Skin epidermis (tissue), 12 donors: Measurements from ENCODE around the gene ARHGEF10L.
A peak's percentile ranks its signal among the peaks of the same experiment; 100 is the strongest.

Source experiments
- H3K27ac ChIP-seq, 21 experiments: fragments of 200-600 bp; sonication (generic) in 11 of 21; one replicate each; pipeline ENCODE4 v1.5.0; 2020; ENCODE audit warnings: mild to moderate bottlenecking in 3 of 21, inconsistent platforms in 2 of 21, moderate library complexity in 2 of 21
- H3K4me3 ChIP-seq, 7 experiments: fragments of 200-600 bp; sonication (generic) in 2 of 7; one replicate each; pipeline ENCODE4 v1.5.0; 2020; ENCODE audit warnings: inconsistent platforms in 2 of 7, mild to moderate bottlenecking in 2 of 7, moderate library complexity in 1 of 7

The ARHGEF10L gene

GRCh38 chr1:17600321-17600720 is 60.8 kb downstream of the ARHGEF10L start:
- Histone ChIP-seq H3K4me3 (no peak overlapping the region), H3K27ac (no peak overlapping the region)

- Histone ChIP-seq H3K27ac (peak overlapping the region in 1 of 21 experiments; percentile 19), H3K4me3 (no peak overlapping the region)
These were observed 62.3 kb downstream of the ARHGEF10L start for GRCh38 chr1:17601643-17602382.

DNA sequence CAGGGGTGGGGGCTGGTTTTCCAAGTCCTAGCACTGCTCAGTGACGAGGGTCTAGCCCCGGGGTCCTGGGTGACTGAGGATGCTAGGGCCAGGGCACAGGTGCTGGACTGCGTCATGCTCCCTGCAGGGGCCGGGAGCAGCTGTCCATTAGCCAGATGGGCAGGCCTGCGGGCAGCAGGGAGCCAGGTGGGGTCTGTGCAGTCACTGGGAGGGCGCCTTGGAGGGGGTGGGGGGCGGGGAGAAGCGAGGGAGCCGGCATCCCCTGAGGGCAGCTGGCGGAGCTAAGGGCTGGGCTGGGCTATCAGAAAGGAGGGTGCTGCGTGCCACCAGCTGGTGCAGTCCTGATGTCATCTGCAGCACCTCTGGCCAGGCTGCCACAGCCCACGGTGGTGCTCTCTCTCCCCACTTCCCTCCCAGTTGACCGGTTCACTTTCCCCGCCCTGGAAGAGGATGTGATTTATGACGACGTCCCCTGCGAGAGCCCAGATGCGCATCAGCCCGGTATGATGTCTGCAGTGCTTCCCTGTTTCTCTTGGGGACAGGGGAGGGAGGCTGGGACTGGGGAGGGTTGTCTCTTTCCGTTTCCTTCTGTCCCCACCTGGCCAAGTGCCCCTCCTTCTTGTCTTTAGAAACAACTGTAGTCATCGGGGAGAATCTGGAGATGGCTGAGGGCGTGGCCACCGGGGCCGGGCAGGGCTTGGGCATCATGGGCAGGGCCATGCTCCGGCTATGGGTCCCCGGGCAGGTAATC is 63.8 kb downstream of the ARHGEF10L start:
- Histone ChIP-seq H3K4me3 (no peak overlapping the region), H3K27ac (peak overlapping the region in 4 of 21 experiments; percentile 19 to 57 (median 43))

- H3K27ac ChIP-seq: peak overlapping the region in 2 of 21 experiments; percentile 26 to 38
- no peak overlapping the region for H3K4me3 ChIP-seq
These were observed 66.3 kb downstream of the ARHGEF10L start for GRCh38 chr1:17605582-17606344.

- H3K4me3 ChIP-seq: no peak overlapping the region
- peak overlapping the region in 1 of 21 experiments; percentile 14 for H3K27ac ChIP-seq
These were observed 67.4 kb downstream of the ARHGEF10L start for GRCh38 chr1:17606826-17607440.

GRCh38 chr1:17607644-17608581 is 68.4 kb downstream of the ARHGEF10L start:
- H3K27ac ChIP-seq: no peak overlapping the region
- H3K4me3 ChIP-seq: no peak overlapping the region

DNA sequence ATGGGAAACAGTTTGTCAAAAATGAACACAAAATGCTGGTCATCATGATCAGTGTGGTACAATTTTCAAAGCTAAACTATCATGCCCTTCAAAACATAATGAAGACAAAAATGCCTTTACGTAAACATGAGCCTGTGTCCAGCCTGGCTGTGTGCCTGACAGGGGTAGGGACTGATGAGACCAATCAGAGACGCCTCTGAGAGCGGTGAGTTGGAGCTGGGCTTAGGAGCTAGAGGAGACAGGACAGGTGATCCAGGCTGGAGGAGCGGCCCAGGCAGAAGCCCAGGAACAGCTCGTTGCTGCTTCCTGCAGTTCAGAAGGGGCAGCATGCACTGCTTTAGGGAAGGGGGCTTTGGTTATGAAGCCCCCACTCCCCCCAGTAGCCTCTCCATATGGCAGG is 70.0 kb downstream of the ARHGEF10L start:
- H3K4me3 ChIP-seq: no peak overlapping the region
- H3K27ac ChIP-seq: no peak overlapping the region

DNA sequence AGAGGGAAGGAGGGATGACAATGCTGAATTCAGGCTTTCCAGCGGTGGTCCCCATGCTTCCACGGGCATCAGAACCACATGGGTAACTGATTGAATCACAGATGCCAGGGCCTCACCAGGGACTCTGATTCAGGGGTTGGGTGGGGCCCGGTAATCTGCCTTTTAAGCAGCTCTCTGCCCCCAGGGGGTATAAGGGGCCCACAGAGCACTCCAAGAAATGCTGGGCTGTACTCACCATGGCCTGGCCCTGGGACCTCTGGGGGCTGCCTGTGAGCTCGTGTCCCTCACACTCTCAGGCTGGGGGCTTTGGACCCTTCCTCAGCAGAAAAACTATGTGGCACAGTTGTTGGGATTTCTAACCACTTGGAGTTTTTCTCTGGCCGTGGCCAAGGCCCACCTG is 70.6 kb downstream of the ARHGEF10L start:
- no peak overlapping the region for H3K27ac ChIP-seq
- no peak overlapping the region for H3K4me3 ChIP-seq

DNA sequence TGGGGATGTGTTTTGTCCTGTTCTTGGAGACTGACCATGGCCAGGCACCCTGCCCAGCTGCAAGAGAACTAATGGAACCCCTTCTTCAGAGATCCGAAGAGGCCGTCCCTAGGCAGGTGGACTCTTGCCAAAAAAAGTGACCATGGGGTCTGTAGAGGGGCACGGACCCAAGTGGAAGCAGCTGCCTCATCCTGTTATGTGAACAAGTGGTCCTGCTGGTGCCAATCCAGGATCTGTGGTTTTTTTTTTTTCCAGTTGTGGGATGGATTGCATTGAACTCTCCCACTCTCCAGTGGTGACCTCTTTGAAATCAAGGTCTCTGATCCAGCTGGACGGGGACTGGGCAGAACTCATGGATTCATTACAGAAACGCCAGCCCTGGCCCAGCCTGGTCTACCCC is 71.2 kb downstream of the ARHGEF10L start:
- no peak overlapping the region for H3K27ac ChIP-seq
- no peak overlapping the region for H3K4me3 ChIP-seq

DNA sequence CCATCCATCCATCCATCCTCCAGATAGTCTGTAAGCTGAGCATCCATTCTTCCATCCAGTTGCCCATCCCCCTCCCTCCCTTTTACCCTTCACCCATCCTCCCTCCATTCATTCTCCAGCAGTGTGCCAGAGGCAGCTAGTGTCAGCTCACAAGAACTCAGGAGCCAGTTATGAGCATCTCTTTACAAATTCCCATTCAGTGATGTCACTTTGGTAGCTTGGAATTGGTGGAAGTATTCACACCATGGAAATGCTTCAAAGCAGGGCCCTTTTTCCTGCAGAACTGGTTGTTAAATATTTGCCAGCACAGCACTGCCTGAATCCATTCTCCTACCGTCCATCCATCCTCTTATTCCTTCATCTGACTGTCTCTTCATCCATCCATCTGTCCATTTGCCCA is 72.5 kb downstream of the ARHGEF10L start:
- H3K27ac ChIP-seq: no peak overlapping the region
- no peak overlapping the region for H3K4me3 ChIP-seq

- Histone ChIP-seq H3K4me3 (no peak overlapping the region), H3K27ac (no peak overlapping the region)
These were observed 73.3 kb downstream of the ARHGEF10L start for GRCh38 chr1:17612831-17613230.

DNA sequence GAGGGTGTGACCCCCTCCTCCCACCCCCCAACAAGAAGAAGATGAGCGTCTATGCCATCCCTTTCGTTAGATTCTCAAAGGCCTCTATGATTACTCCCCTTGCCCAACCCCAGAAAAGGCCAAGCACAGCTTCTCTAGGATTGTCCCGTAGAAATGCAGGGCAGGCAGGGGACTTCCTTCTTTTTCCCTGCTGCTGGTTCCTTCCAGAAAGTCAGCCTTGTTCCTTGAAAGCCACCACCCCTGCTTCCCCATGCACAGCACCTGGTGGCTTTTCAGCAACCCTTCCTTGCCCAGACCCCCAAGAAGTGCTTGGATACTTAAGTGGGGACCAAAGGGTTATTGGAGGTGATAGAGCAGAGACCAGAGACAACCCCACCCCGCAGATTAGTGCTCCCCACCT is 75.1 kb downstream of the ARHGEF10L start:
- no peak overlapping the region for H3K4me3 ChIP-seq
- peak overlapping the region in 1 of 21 experiments; percentile 26 for H3K27ac ChIP-seq

- no peak overlapping the region for H3K4me3 ChIP-seq
These were observed 75.7 kb downstream of the ARHGEF10L start for GRCh38 chr1:17615157-17615556.

GRCh38 chr1:17615959-17616358 is 76.5 kb downstream of the ARHGEF10L start:
- Histone ChIP-seq H3K4me3 (no peak overlapping the region), H3K27ac (peak overlapping the region in 2 of 21 experiments; percentile 4 to 17)

More at GRCh38 chr1:17615157-17615556, 75.7 kb downstream of the ARHGEF10L start:
- H3K27ac ChIP-seq: peak overlapping the region in 1 of 21 experiments; percentile 4

DNA sequence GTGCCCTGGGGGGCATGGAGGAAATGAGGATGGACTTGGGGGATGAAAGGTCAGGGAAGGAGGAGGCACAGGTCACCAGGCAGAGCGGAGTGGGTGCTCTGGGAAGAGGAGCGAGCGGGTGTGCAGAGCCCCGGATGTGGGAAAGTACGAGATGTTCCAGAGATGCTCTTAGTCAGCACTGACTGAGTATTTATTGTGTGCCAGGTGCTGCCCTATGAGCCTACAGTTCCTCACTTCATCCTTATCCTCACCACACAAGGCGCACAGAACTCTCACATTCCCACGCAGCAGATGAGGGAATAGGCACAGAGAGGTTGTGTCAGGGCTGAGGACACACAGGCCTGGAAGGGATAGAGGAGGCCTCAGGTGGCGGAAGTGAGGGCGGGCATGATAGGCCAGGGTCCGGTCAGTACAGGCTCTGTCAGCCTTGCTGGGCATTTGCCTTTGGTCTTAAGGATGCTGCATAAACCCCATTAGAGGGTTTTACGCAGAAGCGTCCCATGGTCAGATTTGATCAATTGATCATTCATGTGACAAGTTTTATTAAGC is 77.3 kb downstream of the ARHGEF10L start:
- Histone ChIP-seq H3K4me3 (no peak overlapping the region), H3K27ac (peak overlapping the region in 1 of 21 experiments; percentile 61)

- Histone ChIP-seq H3K4me3 (peak overlapping the region in 4 of 7 experiments; percentile 14 to 20 (median 18)), H3K27ac (peak overlapping the region in 16 of 21 experiments; percentile 2 to 80 (median 52))
These were observed 78.5 kb downstream of the ARHGEF10L start for GRCh38 chr1:17617787-17618557.

DNA sequence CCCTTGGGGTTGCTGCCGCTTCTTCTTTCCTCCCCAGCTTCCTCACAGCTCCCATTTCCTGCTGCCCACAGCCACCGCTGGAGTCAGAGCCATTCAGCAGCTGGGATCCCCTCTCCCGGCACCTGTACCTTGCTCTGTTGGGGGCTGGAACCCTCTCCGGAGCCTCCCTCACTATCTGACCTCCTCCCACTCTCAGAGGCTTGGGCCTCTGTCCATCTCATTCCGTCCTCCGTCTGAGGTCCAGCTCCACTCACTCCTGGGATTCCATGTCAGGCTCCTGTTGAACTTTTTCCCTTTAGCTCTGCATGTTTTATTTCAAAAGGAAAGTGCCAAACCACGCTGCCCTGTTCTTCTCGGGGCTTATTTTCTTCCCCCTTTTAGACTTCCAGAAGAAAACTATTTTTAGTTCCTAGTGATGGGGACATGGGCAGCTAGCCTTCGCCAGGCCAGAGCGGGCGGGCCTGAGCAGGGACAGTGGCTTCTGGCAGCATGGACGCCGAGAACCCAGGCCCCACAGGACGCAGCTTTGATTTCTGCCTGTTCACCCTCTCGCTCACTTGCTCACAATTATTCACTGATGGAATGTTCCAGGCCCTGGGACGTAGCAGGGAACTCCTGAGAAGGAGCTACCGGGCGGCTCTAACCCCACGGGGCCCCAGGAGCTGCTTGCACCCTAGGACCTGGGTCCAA is 79.2 kb downstream of the ARHGEF10L start:
- Histone ChIP-seq H3K27ac (peak overlapping the region in 18 of 21 experiments; percentile 1 to 80 (median 48)), H3K4me3 (peak overlapping the region in 4 of 7 experiments; percentile 14 to 20 (median 18))
